OCI-LY1 (cell line): Measurements from ENCODE around the gene TMEM176A.

ENCODE experiments used
- H2AFZ ChIP-seq: fragments of 200-600 bp; sonication (generic), shearing (Covaris generic); 2 replicates; pipeline ENCODE4 v1.6.0; 2014; ENCODE audit warnings: antibody characterized with exemption, mild to moderate bottlenecking, low read length
- H3F3A ChIP-seq: fragments of 200-600 bp; sonication (generic), shearing (Covaris generic); 2 replicates; pipeline ENCODE4 v1.6.0; 2014; ENCODE audit warnings: mild to moderate bottlenecking, antibody characterized with exemption, low read length, moderate library complexity; ENCODE audit not compliant: insufficient read depth
- H3K27ac ChIP-seq: fragments of 200-600 bp; sonication (generic); 2 replicates; pipeline ENCODE4 v1.5.1; 2014; ENCODE audit warnings: low read length, mixed run types, mild to moderate bottlenecking, low read depth; ENCODE audit not compliant: poor library complexity, severe bottlenecking
- H3K27me3 ChIP-seq: fragments of 200-600 bp; sonication (generic); 2 replicates; pipeline ENCODE4 v1.6.0; 2014; ENCODE audit warnings: antibody characterized with exemption, mild to moderate bottlenecking, low read length, moderate library complexity; ENCODE audit not compliant: insufficient read depth
- H3K36me3 ChIP-seq: fragments of 200-600 bp; sonication (generic); 2 replicates; pipeline ENCODE4 v1.6.1; 2014; ENCODE audit warnings: mild to moderate bottlenecking, antibody characterized with exemption, low read length, moderate library complexity, mixed read lengths; ENCODE audit not compliant: insufficient read depth
- H3K4me1 ChIP-seq: fragments of 200-600 bp; sonication (generic); 2 replicates; pipeline ENCODE4 v1.5.1; 2014; ENCODE audit warnings: mild to moderate bottlenecking, low read length, moderate library complexity; ENCODE audit not compliant: insufficient read depth, severe bottlenecking
- H3K4me2 ChIP-seq: fragments of 200-600 bp; sonication (generic), shearing (Covaris generic); 2 replicates; pipeline ENCODE4 v1.6.1; 2014; ENCODE audit warnings: low read length
- H3K4me3 ChIP-seq: fragments of 200-600 bp; sonication (generic); 2 replicates; pipeline ENCODE4 v1.5.1; 2014; ENCODE audit warnings: low read length, low read depth, mild to moderate bottlenecking, mixed read lengths; ENCODE audit not compliant: poor library complexity, severe bottlenecking
- H3K79me2 ChIP-seq: fragments of 200-600 bp; shearing (Covaris generic); 2 replicates; pipeline ENCODE4 v1.6.1; 2016; ENCODE audit warnings: mixed run types, low read length, mixed read lengths; ENCODE audit not compliant: insufficient read depth
- H3K9ac ChIP-seq: fragments of 200-600 bp; sonication (generic), shearing (Covaris generic); 2 replicates; pipeline ENCODE4 v1.6.1; 2014; ENCODE audit warnings: mild to moderate bottlenecking, low read length, mixed read lengths
- H3K9me2 ChIP-seq: fragments of 200-600 bp; sonication (generic), shearing (Covaris generic); 2 replicates; pipeline ENCODE4 v1.6.1; 2014; ENCODE audit warnings: low read depth, mild to moderate bottlenecking, low read length, mixed read lengths
- H3K9me3 ChIP-seq: fragments of 200-600 bp; shearing (Covaris generic); 2 replicates; pipeline ENCODE4 v1.6.1; 2014; ENCODE audit warnings: low read length, mixed read lengths
- H4K20me1 ChIP-seq: fragments of 200-600 bp; sonication (generic), shearing (Covaris generic); 2 replicates; pipeline ENCODE4 v1.6.0; 2016; ENCODE audit warnings: mild to moderate bottlenecking, low read length; ENCODE audit not compliant: insufficient read depth
- CTCF ChIP-seq: fragments of 200-600 bp; sonication (generic), shearing (Covaris generic); IDR thresholded peaks from 2 replicates; pipeline ENCODE4 v1.5.1; 2017; ENCODE audit warnings: mild to moderate bottlenecking, antibody characterized with exemption, low read length, moderate library complexity, mixed read lengths
- EZH2 ChIP-seq: fragments of 200-600 bp; sonication (generic), shearing (Covaris generic); IDR thresholded peaks from 2 replicates; pipeline ENCODE4 v1.8.0; 2017; ENCODE audit warnings: borderline replicate concordance, mixed run types, mild to moderate bottlenecking, antibody characterized with exemption, low read length, moderate library complexity, mixed read lengths

Gene TMEM176A

GRCh38 chr7:150830937-150831336 lies 30.4 kb downstream of the TMEM176A start:
- Histone ChIP-seq H3K4me3 (no peak overlapping the region), H3K9ac (no peak overlapping the region), H3F3A (no peaks in the 10 kb centered on the region), H3K36me3 (no peaks in the 10 kb centered on the region), H3K79me2 (no peaks in the 10 kb centered on the region), H2AFZ (no peak overlapping the region), H3K9me2 (no peaks in the 10 kb centered on the region), H3K4me1 (no peaks in the 10 kb centered on the region), H3K27me3 (peaks cover 7% of the 10 kb centered on the region; the same call in 1 of the 2 replicates), H3K9me3 (no peaks in the 10 kb centered on the region), H3K27ac (no peak overlapping the region), H4K20me1 (no peaks in the 10 kb centered on the region), H3K4me2 (no peak overlapping the region)
- TF ChIP-seq CTCF (no peak), EZH2 (no peak)

- H3K9ac ChIP-seq: no peak overlapping the region
- H3F3A ChIP-seq: no peaks in the 10 kb centered on the region
- no peak overlapping the region for H2AFZ ChIP-seq
- no peaks in the 10 kb centered on the region for H3K4me1 ChIP-seq
- no peaks in the 10 kb centered on the region for H3K9me3 ChIP-seq
- H3K4me3 ChIP-seq: no peak overlapping the region
- H3K79me2 ChIP-seq: no peaks in the 10 kb centered on the region
- H3K27me3 ChIP-seq: peaks cover 7% of the 10 kb centered on the region; the same call in 1 of the 2 replicates
- no peak overlapping the region for H3K27ac ChIP-seq
- TF ChIP-seq EZH2 (no peak), CTCF (no peak)
- H3K4me2 ChIP-seq: no peak overlapping the region
- H3K9me2 ChIP-seq: no peaks in the 10 kb centered on the region
- no peaks in the 10 kb centered on the region for H4K20me1 ChIP-seq
- H3K36me3 ChIP-seq: no peaks in the 10 kb centered on the region
Observed at GRCh38 chr7:150831851-150832250, 31.3 kb downstream of the TMEM176A start.

GRCh38 chr7:150835019-150835418 lies 34.5 kb downstream of the TMEM176A start:
- H3F3A ChIP-seq: no peaks in the 10 kb centered on the region
- H2AFZ ChIP-seq: no peak overlapping the region
- no peak overlapping the region for H3K27ac ChIP-seq
- H3K36me3 ChIP-seq: no peaks in the 10 kb centered on the region
- H3K4me1 ChIP-seq: no peaks in the 10 kb centered on the region
- H3K79me2 ChIP-seq: no peaks in the 10 kb centered on the region
- no peaks in the 10 kb centered on the region for H3K9me3 ChIP-seq
- H3K4me2 ChIP-seq: no peak overlapping the region
- H3K9me2 ChIP-seq: no peaks in the 10 kb centered on the region
- H3K27me3 ChIP-seq: peaks cover 11% of the 10 kb centered on the region
- H3K4me3 ChIP-seq: no peak overlapping the region
- H4K20me1 ChIP-seq: no peaks in the 10 kb centered on the region
- no peak for TF ChIP-seq CTCF
- no peak for TF ChIP-seq EZH2
- no peak overlapping the region for H3K9ac ChIP-seq
